ENCODE results near the gene RABL2A.
"Not testable (repeated sequence)": the region's sequence is repeated elsewhere in the genome, so short reads cannot be mapped to it uniquely, and the experiment has no call there.

The RABL2A gene

GRCh38 chr2:113690871-113691270 is 63.8 kb downstream of the RABL2A start:
- not testable (repeated sequence) for DNase-seq

Data from stimulated activated CD4-positive, alpha-beta T cell treated with anti-CD3 and anti-CD28 coated beads, Interleukin-2, amount 100 ng/mL, for 48 hours (primary cell).